T-helper 1 cell treated with Interleukin-12 subunit alpha and Interleukin-12 subunit beta and Interleukin-4 antibody, amounts not matched to agents 30 μg/mL and 1 μg/mL, for 36 hours (primary cell): ENCODE data around the gene ADCK1.
"Not testable (repeated sequence)": the region's sequence is repeated elsewhere in the genome, so short reads cannot be mapped to it uniquely, and the experiment has no call there.

Experiments used
- H3K27ac Mint-ChIP-seq: one replicate; pipeline ENCODE4 v1.8.0; 2021; ENCODE audit warnings: mild to moderate bottlenecking, mixed read lengths
- H3K27me3 Mint-ChIP-seq: one replicate; pipeline ENCODE4 v1.8.0; 2021; ENCODE audit warnings: low read depth, mixed read lengths
- H3K36me3 Mint-ChIP-seq: one replicate; pipeline ENCODE4 v1.8.0; 2021; ENCODE audit warnings: low read depth, mixed read lengths
- H3K4me1 Mint-ChIP-seq: one replicate; pipeline ENCODE4 v1.8.0; 2021; ENCODE audit warnings: low read depth, mixed read lengths
- H3K4me3 Mint-ChIP-seq: one replicate; pipeline ENCODE4 v1.8.0; 2021; ENCODE audit warnings: mild to moderate bottlenecking, moderate library complexity, mixed read lengths
- H3K9me3 Mint-ChIP-seq: one replicate; pipeline ENCODE4 v1.8.0; 2021; ENCODE audit warnings: mixed read lengths

The ADCK1 gene

GRCh38 chr14:77886010-77886409 lies 86.1 kb downstream of the ADCK1 start:
- Mint-ChIP-seq H3K36me3 (no peaks in the 10 kb centered on the region), H3K9me3 (peaks cover 13% of the 10 kb centered on the region)

GRCh38 chr14:77888903-77889302 lies 89.0 kb downstream of the ADCK1 start:
- H3K27ac Mint-ChIP-seq, H3K36me3 Mint-ChIP-seq, H3K4me1 Mint-ChIP-seq, H3K4me3 Mint-ChIP-seq, H3K27me3 Mint-ChIP-seq: not testable (repeated sequence)
- H3K9me3 Mint-ChIP-seq, result peaks cover 13% of the 10 kb centered on the region

More at GRCh38 chr14:77886010-77886409, 86.1 kb downstream of the ADCK1 start:
- H3K27me3 Mint-ChIP-seq, result no peaks in the 10 kb centered on the region
- H3K4me3 Mint-ChIP-seq, result no peak overlapping the region
- no peak overlapping the region for H3K27ac Mint-ChIP-seq
- H3K4me1 Mint-ChIP-seq, result no peaks in the 10 kb centered on the region

GRCh38 chr14:77889971-77890442 lies 90.1 kb downstream of the ADCK1 start:
- Mint-ChIP-seq H3K27me3 (no peaks in the 10 kb centered on the region), H3K36me3 (no peaks in the 10 kb centered on the region), H3K9me3 (peaks cover 13% of the 10 kb centered on the region), H3K4me1 (no peaks in the 10 kb centered on the region), H3K27ac (no peak overlapping the region), H3K4me3 (no peak overlapping the region)

- no peak overlapping the region for H3K27ac Mint-ChIP-seq
- H3K4me1 Mint-ChIP-seq, result no peaks in the 10 kb centered on the region
- H3K4me3 Mint-ChIP-seq, result no peak overlapping the region
- H3K9me3 Mint-ChIP-seq, result peaks cover 13% of the 10 kb centered on the region
- no peaks in the 10 kb centered on the region for H3K27me3 Mint-ChIP-seq
- H3K36me3 Mint-ChIP-seq, result no peaks in the 10 kb centered on the region
Measured at GRCh38 chr14:77890873-77891272, 91.0 kb downstream of the ADCK1 start.

GRCh38 chr14:77892381-77892871 lies 92.5 kb downstream of the ADCK1 start:
- Mint-ChIP-seq H3K9me3 (peaks cover 13% of the 10 kb centered on the region), H3K4me3 (no peak overlapping the region), H3K36me3 (no peaks in the 10 kb centered on the region), H3K4me1 (no peaks in the 10 kb centered on the region), H3K27me3 (no peaks in the 10 kb centered on the region), H3K27ac (no peak overlapping the region)

GRCh38 chr14:77892890-77893484 lies 93.1 kb downstream of the ADCK1 start:
- Mint-ChIP-seq H3K27ac (no peak overlapping the region), H3K27me3 (no peaks in the 10 kb centered on the region), H3K9me3 (peaks cover 11% of the 10 kb centered on the region), H3K4me1 (no peaks in the 10 kb centered on the region), H3K4me3 (no peak overlapping the region), H3K36me3 (no peaks in the 10 kb centered on the region)

- H3K36me3 Mint-ChIP-seq, result no peaks in the 10 kb centered on the region
- no peaks in the 10 kb centered on the region for H3K27me3 Mint-ChIP-seq
- no peak overlapping the region for H3K27ac Mint-ChIP-seq
- H3K4me3 Mint-ChIP-seq, result no peak overlapping the region
- H3K4me1 Mint-ChIP-seq, result no peaks in the 10 kb centered on the region
- no peaks in the 10 kb centered on the region for H3K9me3 Mint-ChIP-seq
Measured at GRCh38 chr14:77897374-77897773, 97.5 kb downstream of the ADCK1 start.

- Mint-ChIP-seq H3K9me3 (no peaks in the 10 kb centered on the region), H3K27me3 (no peaks in the 10 kb centered on the region), H3K27ac (no peak overlapping the region), H3K4me3 (no peak overlapping the region), H3K36me3 (no peaks in the 10 kb centered on the region), H3K4me1 (no peaks in the 10 kb centered on the region)
Measured at GRCh38 chr14:77902811-77903210, 102.9 kb downstream of the ADCK1 start.

- no peaks in the 10 kb centered on the region for H3K4me1 Mint-ChIP-seq
- no peaks in the 10 kb centered on the region for H3K9me3 Mint-ChIP-seq
- H3K4me3 Mint-ChIP-seq, result no peak overlapping the region
- H3K27ac Mint-ChIP-seq, result no peak overlapping the region
- no peaks in the 10 kb centered on the region for H3K36me3 Mint-ChIP-seq
- no peaks in the 10 kb centered on the region for H3K27me3 Mint-ChIP-seq
Measured at GRCh38 chr14:77903221-77903620, 103.3 kb downstream of the ADCK1 start.

GRCh38 chr14:77903937-77904617 lies 104.2 kb downstream of the ADCK1 start:
- H3K27ac Mint-ChIP-seq, result no peak overlapping the region
- H3K4me1 Mint-ChIP-seq, result peaks cover 5% of the 10 kb centered on the region
- no peaks in the 10 kb centered on the region for H3K36me3 Mint-ChIP-seq
- H3K9me3 Mint-ChIP-seq, result no peaks in the 10 kb centered on the region
- no peak overlapping the region for H3K4me3 Mint-ChIP-seq
- H3K27me3 Mint-ChIP-seq, result no peaks in the 10 kb centered on the region

GRCh38 chr14:77906446-77906845 lies 106.5 kb downstream of the ADCK1 start:
- Mint-ChIP-seq H3K4me3 (no peak overlapping the region), H3K27me3 (no peaks in the 10 kb centered on the region), H3K4me1 (peaks cover 5% of the 10 kb centered on the region), H3K9me3 (no peaks in the 10 kb centered on the region), H3K27ac (no peak overlapping the region), H3K36me3 (no peaks in the 10 kb centered on the region)

- Mint-ChIP-seq H3K27me3 (no peaks in the 10 kb centered on the region), H3K4me1 (peaks cover 5% of the 10 kb centered on the region), H3K27ac (no peak overlapping the region)
Measured at GRCh38 chr14:77908847-77909246, 108.9 kb downstream of the ADCK1 start.

GRCh38 chr14:77909911-77910310 lies 110.0 kb downstream of the ADCK1 start:
- Mint-ChIP-seq H3K4me1 (peaks cover 5% of the 10 kb centered on the region), H3K36me3 (no peaks in the 10 kb centered on the region), H3K4me3 (no peak overlapping the region), H3K27ac (no peak overlapping the region), H3K9me3 (no peaks in the 10 kb centered on the region), H3K27me3 (no peaks in the 10 kb centered on the region)

More at GRCh38 chr14:77908847-77909246, 108.9 kb downstream of the ADCK1 start:
- H3K4me3 Mint-ChIP-seq, result no peak overlapping the region
- H3K9me3 Mint-ChIP-seq, result no peaks in the 10 kb centered on the region
- H3K36me3 Mint-ChIP-seq, result no peaks in the 10 kb centered on the region

- no peaks in the 10 kb centered on the region for H3K27me3 Mint-ChIP-seq
- no peaks in the 10 kb centered on the region for H3K36me3 Mint-ChIP-seq
- H3K4me1 Mint-ChIP-seq, result peaks cover 5% of the 10 kb centered on the region
- H3K9me3 Mint-ChIP-seq, result no peaks in the 10 kb centered on the region
- no peak overlapping the region for H3K27ac Mint-ChIP-seq
- H3K4me3 Mint-ChIP-seq, result no peak overlapping the region
Measured at GRCh38 chr14:77910506-77910905, 110.6 kb downstream of the ADCK1 start.

GRCh38 chr14:77911356-77911755 lies 111.4 kb downstream of the ADCK1 start:
- H3K4me1 Mint-ChIP-seq, result peaks cover 5% of the 10 kb centered on the region
- no peak overlapping the region for H3K4me3 Mint-ChIP-seq
- no peak overlapping the region for H3K27ac Mint-ChIP-seq
- no peaks in the 10 kb centered on the region for H3K27me3 Mint-ChIP-seq
- H3K36me3 Mint-ChIP-seq, result no peaks in the 10 kb centered on the region
- no peaks in the 10 kb centered on the region for H3K9me3 Mint-ChIP-seq
